Ishikawa (cell line): ENCODE results near the gene TACC2.
A peak's percentile ranks its signal among the peaks of the same experiment; 100 is the strongest.

Experiments
- CEBPB ChIP-seq: IDR thresholded peaks from 2 replicates; pipeline ENCODE4 v1.6.1; 2012
- CREB1 ChIP-seq: IDR thresholded peaks from 2 replicates; pipeline ENCODE4 v1.6.1; 2012; ENCODE audit warnings: low read depth
- EGR1 ChIP-seq: IDR thresholded peaks from 2 replicates; pipeline ENCODE4 v1.6.1; 2012
- EP300 ChIP-seq: IDR thresholded peaks from 2 replicates; pipeline ENCODE4 v1.6.1; 2012; ENCODE audit warnings: borderline replicate concordance
- FOXM1 ChIP-seq: IDR thresholded peaks from 2 replicates; pipeline ENCODE4 v1.6.1; 2012; ENCODE audit warnings: low read depth, borderline replicate concordance
- NFIC ChIP-seq: IDR thresholded peaks from 2 replicates; pipeline ENCODE4 v1.6.1; 2012
- RAD21 ChIP-seq: IDR thresholded peaks from 2 replicates; pipeline ENCODE4 v1.6.1; 2012; ENCODE audit warnings: low read depth
- REST ChIP-seq: IDR thresholded peaks from 2 replicates; pipeline ENCODE4 v1.6.1; 2012; ENCODE audit warnings: low read depth, mild to moderate bottlenecking
- TAF1 ChIP-seq: IDR thresholded peaks from 2 replicates; pipeline ENCODE4 v1.6.1; 2012; ENCODE audit warnings: low read depth, mild to moderate bottlenecking
- TCF12 ChIP-seq: IDR thresholded peaks from 2 replicates; pipeline ENCODE4 v1.6.1; 2012; ENCODE audit warnings: low read depth
- TEAD4 ChIP-seq: IDR thresholded peaks from 2 replicates; pipeline ENCODE4 v1.6.1; 2012
- YY1 ChIP-seq: IDR thresholded peaks from 2 replicates; pipeline ENCODE4 v1.6.1; 2012; ENCODE audit warnings: low read depth
- ZBTB7A ChIP-seq: IDR thresholded peaks from 2 replicates; pipeline ENCODE4 v1.6.1; 2012; ENCODE audit warnings: low read depth
- TF ChIP-seq, protein P1 (sequence below): IDR thresholded peaks from 2 replicates; pipeline ENCODE4 v1.6.1; 2012
- TF ChIP-seq, protein P2 (sequence below): IDR thresholded peaks from 2 replicates; pipeline ENCODE4 v1.6.1; 2012

The TACC2 gene

GRCh38 chr10:122140941-122141623 is 152.1 kb downstream of the TACC2 start:
- TF ChIP-seq FOXM1 (no peak), EP300 (peak; percentile 15; the same call in 1 of the 2 replicates), TCF12 (peak; percentile 56; the same call in 1 of the 2 replicates), ZBTB7A (no peak; the same call in 1 of the 2 replicates), RAD21 (no peak), NFIC (peak; percentile 74), REST (no peak)
- TF ChIP-seq, protein P1, sequence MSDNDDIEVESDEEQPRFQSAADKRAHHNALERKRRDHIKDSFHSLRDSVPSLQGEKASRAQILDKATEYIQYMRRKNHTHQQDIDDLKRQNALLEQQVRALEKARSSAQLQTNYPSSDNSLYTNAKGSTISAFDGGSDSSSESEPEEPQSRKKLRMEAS = peak; percentile 0; the same call in 1 of the 2 replicates

GRCh38 chr10:122141821-122142640 is 153.1 kb downstream of the TACC2 start:
- TF ChIP-seq NFIC = no peak
- no peak for TF ChIP-seq REST
- no peak for TF ChIP-seq YY1
- no peak for TF ChIP-seq TCF12
- TF ChIP-seq CREB1 = no peak
- TF ChIP-seq FOXM1 = no peak
- no peak for TF ChIP-seq TAF1
- no peak for TF ChIP-seq TEAD4
- TF ChIP-seq, protein P1 = no peak
- no peak for TF ChIP-seq CEBPB
- no peak for TF ChIP-seq EGR1
- no peak for TF ChIP-seq RAD21
- TF ChIP-seq, protein P2, sequence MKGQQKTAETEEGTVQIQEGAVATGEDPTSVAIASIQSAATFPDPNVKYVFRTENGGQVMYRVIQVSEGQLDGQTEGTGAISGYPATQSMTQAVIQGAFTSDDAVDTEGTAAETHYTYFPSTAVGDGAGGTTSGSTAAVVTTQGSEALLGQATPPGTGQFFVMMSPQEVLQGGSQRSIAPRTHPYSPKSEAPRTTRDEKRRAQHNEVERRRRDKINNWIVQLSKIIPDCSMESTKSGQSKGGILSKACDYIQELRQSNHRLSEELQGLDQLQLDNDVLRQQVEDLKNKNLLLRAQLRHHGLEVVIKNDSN = no peak

GRCh38 chr10:122142641-122143237 is 153.8 kb downstream of the TACC2 start:
- TF ChIP-seq RAD21 (peak; percentile 97), CEBPB (no peak), CREB1 (no peak), NFIC (no peak), TAF1 (no peak), TEAD4 (no peak), ZBTB7A (peak; percentile 100), REST (no peak), FOXM1 (peak; percentile 13; the same call in 1 of the 2 replicates), YY1 (no peak), EGR1 (no peak), TCF12 (peak; percentile 37; the same call in 1 of the 2 replicates), EP300 (no peak)
- TF ChIP-seq, protein P1 = peak; percentile 38; the same call in 1 of the 2 replicates
- TF ChIP-seq, protein P2 = no peak
